Choroid plexus epithelial cell (primary cell): ENCODE data around the gene CCDC82.

Experiments
- DNase-seq: peaks from one replicate; pipeline ENCODE4 v3.0.0-alpha.2; 2010; ENCODE audit warnings: low read depth
- H3K4me3 ChIP-seq: 2 replicates; pipeline ENCODE4 v1.5.1; 2011; ENCODE audit warnings: low read depth, mild to moderate bottlenecking, control low read depth, low read length, moderate library complexity
- TF ChIP-seq, protein P1 (sequence below): conservative IDR thresholded peaks from 2 replicates; pipeline ENCODE4 v1.5.1; 2011; ENCODE audit warnings: low read depth, mild to moderate bottlenecking, control low read depth, inconsistent platforms, low read length, moderate library complexity

The CCDC82 gene

DNA sequence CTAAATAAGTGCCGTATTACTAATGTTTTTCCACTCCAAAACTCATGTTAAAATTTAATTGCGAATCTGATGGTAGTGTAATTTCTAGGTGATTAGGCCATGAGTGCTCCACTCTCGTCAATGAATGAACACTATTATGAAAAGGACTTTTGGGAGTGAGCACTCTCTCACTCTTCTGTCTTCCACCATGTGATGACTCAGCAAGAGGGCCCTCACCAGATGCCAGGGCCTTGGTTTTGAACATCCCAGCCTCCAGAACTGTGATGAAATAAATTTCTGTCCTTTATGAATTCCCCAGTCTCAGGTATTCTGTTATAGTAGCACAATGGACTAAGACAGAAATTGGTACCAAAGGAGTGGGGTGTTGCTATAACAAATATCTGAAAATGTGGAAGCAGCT is 8.2 kb upstream of the CCDC82 start:
- H3K4me3 ChIP-seq: no peak overlapping the region
- DNase-seq: no peak
- TF ChIP-seq, protein P1, sequence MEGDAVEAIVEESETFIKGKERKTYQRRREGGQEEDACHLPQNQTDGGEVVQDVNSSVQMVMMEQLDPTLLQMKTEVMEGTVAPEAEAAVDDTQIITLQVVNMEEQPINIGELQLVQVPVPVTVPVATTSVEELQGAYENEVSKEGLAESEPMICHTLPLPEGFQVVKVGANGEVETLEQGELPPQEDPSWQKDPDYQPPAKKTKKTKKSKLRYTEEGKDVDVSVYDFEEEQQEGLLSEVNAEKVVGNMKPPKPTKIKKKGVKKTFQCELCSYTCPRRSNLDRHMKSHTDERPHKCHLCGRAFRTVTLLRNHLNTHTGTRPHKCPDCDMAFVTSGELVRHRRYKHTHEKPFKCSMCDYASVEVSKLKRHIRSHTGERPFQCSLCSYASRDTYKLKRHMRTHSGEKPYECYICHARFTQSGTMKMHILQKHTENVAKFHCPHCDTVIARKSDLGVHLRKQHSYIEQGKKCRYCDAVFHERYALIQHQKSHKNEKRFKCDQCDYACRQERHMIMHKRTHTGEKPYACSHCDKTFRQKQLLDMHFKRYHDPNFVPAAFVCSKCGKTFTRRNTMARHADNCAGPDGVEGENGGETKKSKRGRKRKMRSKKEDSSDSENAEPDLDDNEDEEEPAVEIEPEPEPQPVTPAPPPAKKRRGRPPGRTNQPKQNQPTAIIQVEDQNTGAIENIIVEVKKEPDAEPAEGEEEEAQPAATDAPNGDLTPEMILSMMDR: no peak

DNA sequence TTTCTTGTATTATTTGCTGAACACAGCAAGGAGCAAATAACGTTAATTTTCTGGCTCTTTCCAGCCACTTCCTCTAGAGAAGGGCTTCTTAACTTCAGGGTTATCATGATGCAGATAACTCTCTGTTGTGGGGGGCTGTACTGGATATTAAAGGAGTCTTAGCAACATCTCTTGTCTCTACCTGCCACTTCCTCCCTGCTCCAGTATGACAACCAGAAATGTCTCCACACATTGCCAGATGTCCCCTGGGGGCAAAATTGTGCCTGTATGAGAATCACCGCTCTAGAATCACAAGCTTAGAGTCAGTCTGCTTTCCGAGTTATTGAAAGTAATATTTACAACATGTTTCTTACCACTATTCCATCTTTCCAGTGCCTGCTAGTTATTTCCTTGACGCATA is 6.9 kb upstream of the CCDC82 start:
- no peak overlapping the region for H3K4me3 ChIP-seq
- TF ChIP-seq, protein P1: no peak
- no peak for DNase-seq

DNA sequence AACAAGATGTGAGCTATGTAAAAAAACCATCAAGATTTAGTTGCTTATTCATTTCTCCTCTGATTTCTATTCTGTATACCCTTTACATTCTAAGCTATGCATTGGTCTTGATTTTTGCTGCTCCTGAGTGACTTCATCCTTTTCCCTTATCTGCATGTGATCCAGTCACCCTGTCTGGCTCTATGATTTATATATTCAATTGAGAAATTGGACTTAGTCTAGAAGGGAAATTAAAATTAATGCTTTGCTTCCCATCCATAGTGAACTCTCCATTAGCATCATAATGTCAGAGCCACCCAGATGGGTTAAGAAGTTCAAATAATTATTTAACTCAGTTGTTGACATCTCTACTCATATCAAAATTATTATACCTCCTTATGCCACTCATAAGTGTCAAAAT is 5.1 kb upstream of the CCDC82 start:
- DNase-seq: no peak
- TF ChIP-seq, protein P1: no peak

DNA sequence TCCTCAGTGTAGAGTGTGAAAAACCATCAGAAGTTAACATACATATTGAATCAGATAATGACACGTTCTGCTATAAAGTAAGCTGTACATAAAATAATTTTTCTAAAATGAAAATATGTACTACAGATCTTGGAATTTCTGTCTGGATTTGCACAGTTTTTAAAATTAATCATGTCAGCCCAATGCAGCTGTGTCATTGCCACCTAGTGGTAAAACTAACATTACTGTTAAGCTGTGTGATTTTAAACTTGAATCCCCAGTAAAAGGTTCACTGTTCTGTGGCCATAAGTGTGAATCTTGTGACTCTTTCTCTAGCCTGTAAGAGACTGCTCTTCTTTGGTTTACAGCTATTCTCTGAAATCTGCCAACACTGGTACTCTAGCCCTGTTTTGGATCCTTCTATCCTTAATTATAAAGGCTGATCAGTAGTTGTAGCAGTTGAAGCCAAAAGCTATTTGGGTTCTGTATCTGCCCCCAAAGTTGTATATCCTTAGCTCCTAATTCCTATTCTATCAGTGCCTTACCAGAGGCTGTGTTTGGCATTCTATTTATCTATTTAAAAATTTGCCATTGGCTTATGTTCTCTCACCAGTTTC is 4.1 kb upstream of the CCDC82 start:
- peak; percentile 80 for DNase-seq
- H3K4me3 ChIP-seq: no peak overlapping the region
- TF ChIP-seq, protein P1: peak; percentile 73

More for the DNA sequence above, 5.1 kb upstream of the CCDC82 start:
- no peak overlapping the region for H3K4me3 ChIP-seq

DNA sequence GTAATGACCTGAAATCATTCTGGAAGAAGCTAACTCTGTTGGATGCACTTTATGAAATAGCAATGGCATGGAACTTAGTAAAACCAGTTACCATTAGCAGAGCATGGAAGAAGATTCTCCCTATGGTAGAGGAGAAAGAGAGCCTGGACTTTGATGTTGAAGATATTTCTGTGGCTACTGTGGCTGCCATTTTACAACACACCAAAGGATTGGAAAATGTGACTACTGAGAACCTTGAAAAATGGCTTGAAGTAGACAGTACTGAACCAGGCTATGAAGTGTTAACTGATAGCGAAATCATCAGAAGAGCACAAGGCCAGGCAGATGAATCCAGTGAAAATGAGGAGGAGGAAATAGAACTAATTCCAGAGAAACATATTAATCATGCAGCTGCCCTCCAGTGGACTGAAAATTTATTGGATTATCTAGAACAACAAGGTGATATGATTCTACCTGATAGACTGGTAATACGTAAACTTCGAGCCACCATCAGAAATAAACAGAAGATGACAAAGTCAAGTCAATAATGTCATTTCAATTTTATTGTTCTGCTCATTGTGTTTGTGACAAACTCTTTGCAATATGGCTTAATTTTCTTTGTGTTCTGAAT is 2.1 kb upstream of the CCDC82 start:
- no peak overlapping the region for H3K4me3 ChIP-seq
- TF ChIP-seq, protein P1: peak; percentile 24
- peak; percentile 35 for DNase-seq

DNA sequence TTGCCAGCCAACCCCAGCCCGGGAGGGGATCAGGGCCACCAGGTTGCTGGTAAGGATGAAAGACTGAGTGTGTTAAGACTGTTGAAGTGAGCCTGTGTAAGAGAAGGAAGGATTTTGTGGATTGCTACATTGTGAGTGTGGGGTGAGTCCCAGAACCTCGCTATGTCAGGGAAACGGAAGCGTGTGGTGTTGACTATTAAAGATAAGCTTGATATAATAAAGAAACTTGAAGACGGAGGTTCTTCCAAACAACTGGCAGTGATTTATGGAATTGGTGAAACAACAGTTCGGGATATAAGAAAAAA is 728 bp upstream of the CCDC82 start:
- TF ChIP-seq, protein P1: no peak
- DNase-seq: peak; percentile 47
- H3K4me3 ChIP-seq: peak overlapping the region; percentile 83
